Kidney (tissue), 14 donors: ENCODE data around the gene NKIRAS1. TPM values are rescaled to one million over a fixed set of nuclear protein-coding genes. Genes with fewer than 3 reads are reported as not detected.
A peak's percentile ranks its signal among the peaks of the same experiment; 100 is the strongest.

Experiments used
- DNase-seq, 5 donors: peaks; one replicate each; pipeline ENCODE4 v3.0.0-alpha.2; 2013 to 2020
- FAIRE-seq: peaks from 2 replicates; lab custom pipeline; 2012; peaks lifted over from hg19 to GRCh38; lab: Jason Lieb, UNC
- H3K27ac ChIP-seq, 2 donors: one replicate each; pipeline ENCODE4 v1.7.0; 2013; ENCODE audit warnings: low read depth in 2 of 2, low read length in 2 of 2, inconsistent platforms in 1 of 2
- H3K27me3 ChIP-seq: one replicate; pipeline ENCODE4 v1.7.1; 2013; ENCODE audit warnings: low read length, inconsistent platforms; ENCODE audit not compliant: control insufficient read depth, insufficient read depth
- H3K36me3 ChIP-seq, 3 donors: one replicate each; pipeline versions ENCODE4 v1.7.0 to v1.7.1; 2013; ENCODE audit warnings: low read length in 3 of 3, control low read depth in 1 of 3, inconsistent platforms in 1 of 3; ENCODE audit not compliant: insufficient read depth in 3 of 3, control insufficient read depth in 2 of 3
- H3K4me1 ChIP-seq, 3 donors: one replicate each; pipeline versions ENCODE4 v1.7.0 to v1.7.1; 2013; ENCODE audit warnings: low read length in 3 of 3, inconsistent platforms in 1 of 3, low read depth in 1 of 3; ENCODE audit not compliant: control insufficient read depth in 2 of 3, insufficient read depth in 2 of 3
- H3K4me3 ChIP-seq, 3 donors: one replicate each; pipeline versions ENCODE4 v1.7.0 to v1.8.1; 2013; ENCODE audit warnings: low read length in 3 of 3, control low read depth in 1 of 3, inconsistent platforms in 1 of 3
- H3K9ac ChIP-seq, 3 donors: one replicate each; pipeline versions ENCODE4 v1.7.0 to v1.7.1; 2013; ENCODE audit warnings: low read length in 3 of 3, control low read depth in 1 of 3, inconsistent platforms in 1 of 3
- H3K9me3 ChIP-seq, 3 donors: one replicate each; pipeline versions ENCODE4 v1.7.0 to v1.7.1; 2013; ENCODE audit warnings: low read length in 3 of 3, control low read depth in 1 of 3, inconsistent platforms in 1 of 3; ENCODE audit not compliant: control insufficient read depth in 2 of 3, insufficient read depth in 1 of 3
- intact Hi-C: fragments of 100-400 bp; cut with DNase I; formaldehyde crosslinking; loops from one replicate; pipeline ENCODE4 v1.11.1; 2022
- polyA plus RNA-seq: library from polyadenylated mRNA; stranded (reverse); fragments of 350-450 nt; fragmentation: Illumina TruSeq; extraction: RNeasy Lipid Tissue Mini Kit (QIAGEN cat#74804); gene quantifications from one replicate; pipeline ENCODE4 v1.2.3, GENCODE V29; 2014; ENCODE audit warnings: low read depth, low replicate concordance; ENCODE audit not compliant: insufficient read depth
- total RNA-seq: library from RNA; stranded (reverse); fragmentation: NEBNext Ultra II Directional; extraction: Animal tissue kit (Norgen Biotek cat#: 25700); gene quantifications from one replicate; pipeline ENCODE4 v1.2.1, GENCODE V29; 2021
- TF ChIP-seq, protein P1 (sequence below): IDR thresholded peaks from 3 replicates; pipeline ENCODE4 v1.5.1; 2012; ENCODE audit warnings: mild to moderate bottlenecking, moderate library complexity, borderline replicate concordance; ENCODE audit not compliant: insufficient read depth; ENCODE audit errors: extremely low read depth
- donor health status: control.
- donor health status: control.
- donor health status: control.
- donor health status: control.
- donor health status: control.
- donor health status: DM: yes; HTN: yes; CAD: no.
- donor health status: Normal renal cell carcinoma (clear cell type).

NKIRAS1 gene
- total and polyA plus RNA-seq, 2 donors from 2014 or later, result 7.1 to 17.2 TPM

DNA sequence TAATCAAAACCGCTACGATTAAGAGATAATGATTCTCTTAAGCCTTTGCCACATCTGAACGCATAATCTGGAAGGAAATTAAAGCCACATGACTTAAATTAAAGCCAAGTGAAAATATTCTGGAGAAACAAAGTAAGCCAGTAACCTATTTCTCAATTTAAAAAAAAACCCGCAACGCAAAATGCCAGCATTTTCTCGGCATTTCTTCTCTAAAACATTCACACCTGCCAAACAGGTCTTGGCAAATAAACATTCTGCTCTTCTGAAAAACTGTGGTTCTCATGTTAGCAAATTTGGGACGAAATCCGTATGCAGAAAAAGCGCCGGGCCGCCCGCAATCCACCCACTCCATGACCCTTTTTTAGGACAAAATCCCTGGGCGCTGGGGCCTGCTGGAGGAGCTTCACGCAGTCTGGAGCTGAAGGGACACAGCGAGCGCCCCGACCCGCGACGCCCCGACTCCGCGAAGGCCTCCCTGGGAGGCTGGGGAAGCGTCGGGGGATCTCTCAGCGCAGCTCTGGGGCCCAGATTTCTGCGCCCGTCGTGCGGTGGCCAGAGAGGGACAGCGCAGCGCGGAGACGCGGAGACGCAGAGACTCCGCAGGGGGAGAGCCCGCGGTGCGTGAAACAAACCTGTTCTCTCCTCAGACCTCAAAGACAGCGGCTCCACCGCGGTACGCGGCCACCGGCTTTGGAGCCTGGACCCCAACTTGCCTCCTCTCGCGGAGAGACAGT is 471 bp downstream of the NKIRAS1 start:
- FAIRE-seq, result no peak
- Histone ChIP-seq H3K36me3 (peaks cover 3 to 17% (median 7%) of the 10 kb centered on the region in 3 donors), H3K27ac (peak overlapping the region; percentile 84 to 95), H3K9ac (peak overlapping the region; percentile 89 to 97 (median 95)), H3K9me3 (no peaks in the 10 kb centered on the region), H3K4me3 (peak overlapping the region; percentile 84 to 97 (median 91)), H3K27me3 (no peaks in the 10 kb centered on the region), H3K4me1 (peaks cover 7 to 21% (median 17%) of the 10 kb centered on the region in 3 donors)
- intact Hi-C loops, result no loop called here
- TF ChIP-seq, protein P1, sequence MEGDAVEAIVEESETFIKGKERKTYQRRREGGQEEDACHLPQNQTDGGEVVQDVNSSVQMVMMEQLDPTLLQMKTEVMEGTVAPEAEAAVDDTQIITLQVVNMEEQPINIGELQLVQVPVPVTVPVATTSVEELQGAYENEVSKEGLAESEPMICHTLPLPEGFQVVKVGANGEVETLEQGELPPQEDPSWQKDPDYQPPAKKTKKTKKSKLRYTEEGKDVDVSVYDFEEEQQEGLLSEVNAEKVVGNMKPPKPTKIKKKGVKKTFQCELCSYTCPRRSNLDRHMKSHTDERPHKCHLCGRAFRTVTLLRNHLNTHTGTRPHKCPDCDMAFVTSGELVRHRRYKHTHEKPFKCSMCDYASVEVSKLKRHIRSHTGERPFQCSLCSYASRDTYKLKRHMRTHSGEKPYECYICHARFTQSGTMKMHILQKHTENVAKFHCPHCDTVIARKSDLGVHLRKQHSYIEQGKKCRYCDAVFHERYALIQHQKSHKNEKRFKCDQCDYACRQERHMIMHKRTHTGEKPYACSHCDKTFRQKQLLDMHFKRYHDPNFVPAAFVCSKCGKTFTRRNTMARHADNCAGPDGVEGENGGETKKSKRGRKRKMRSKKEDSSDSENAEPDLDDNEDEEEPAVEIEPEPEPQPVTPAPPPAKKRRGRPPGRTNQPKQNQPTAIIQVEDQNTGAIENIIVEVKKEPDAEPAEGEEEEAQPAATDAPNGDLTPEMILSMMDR, result no peak
- no peak for DNase-seq

DNA sequence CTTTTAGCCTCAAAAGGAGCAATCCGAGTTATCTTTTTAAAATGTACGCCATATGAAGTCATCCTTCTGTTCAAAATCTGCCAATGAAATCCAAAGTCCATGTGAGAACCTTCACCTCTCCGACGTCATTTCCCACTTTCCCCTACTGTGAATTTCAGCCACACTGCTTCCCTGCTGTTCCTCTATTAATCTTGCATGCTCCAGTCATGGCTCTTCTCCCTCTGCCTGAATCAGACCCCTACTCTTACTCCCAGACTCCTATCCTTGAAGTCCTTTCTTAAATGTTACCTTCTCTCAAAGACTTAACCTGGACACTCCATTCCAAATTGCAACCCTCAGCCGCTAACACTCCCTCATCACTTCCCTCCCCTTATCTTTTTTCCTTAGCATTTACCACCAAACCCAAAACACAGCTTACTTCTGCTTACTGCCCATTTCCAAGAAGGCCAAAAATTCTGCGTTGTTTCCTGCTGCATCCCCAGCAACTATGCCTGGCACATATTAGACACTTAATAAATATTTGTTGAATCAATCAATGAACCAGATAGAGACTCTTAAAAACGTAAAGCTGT is 1.2 kb downstream of the NKIRAS1 start:
- DNase-seq, result peak in 2 of 5 donors; percentile 27 to 29
- intact Hi-C loops, result no loop called here

DNA sequence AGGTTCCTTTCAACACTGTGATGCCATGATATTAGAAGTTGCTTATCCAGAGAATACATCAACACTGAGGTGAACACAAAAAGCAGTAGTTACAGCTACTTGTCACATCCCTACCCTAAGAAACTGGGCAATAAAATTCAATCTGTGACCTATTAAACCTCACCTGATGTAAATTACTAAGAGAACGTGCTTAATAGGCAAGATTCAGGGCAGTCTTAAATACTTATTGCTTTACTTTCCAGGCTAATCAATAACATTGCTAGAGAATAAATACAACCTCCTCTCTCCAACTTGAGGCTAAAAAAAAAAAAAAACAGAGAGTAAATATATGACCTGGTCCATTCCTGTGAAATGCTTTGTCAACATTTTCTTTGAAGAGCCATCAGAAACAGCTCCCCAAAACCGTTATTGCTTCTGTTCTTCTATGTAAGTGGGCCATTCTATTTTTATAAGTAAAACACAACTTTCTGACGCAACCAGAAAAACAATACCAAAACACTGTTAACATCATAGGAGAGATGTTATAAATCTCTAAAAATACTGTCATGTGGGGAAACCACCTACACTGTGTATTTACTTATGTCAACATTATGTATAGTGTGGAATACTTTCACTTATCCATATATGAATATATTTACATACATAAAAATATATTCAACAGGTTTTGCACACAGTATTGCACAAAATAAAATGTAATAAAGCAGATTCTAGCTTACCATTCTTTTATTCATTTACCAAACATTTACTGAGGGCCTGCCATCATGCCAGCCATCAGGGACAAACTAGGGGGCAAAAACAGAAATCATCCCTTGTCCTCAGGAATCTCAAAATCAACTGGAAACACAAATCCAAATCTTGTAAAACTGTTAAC is 2.7 kb downstream of the NKIRAS1 start:
- H3K27ac ChIP-seq, result no peak overlapping the region
- peaks cover 7 to 18% (median 17%) of the 10 kb centered on the region in 3 donors for H3K4me1 ChIP-seq
- H3K9me3 ChIP-seq, result no peaks in the 10 kb centered on the region
- DNase-seq (no peak), FAIRE-seq (no peak)
- intact Hi-C loops, result no loop called here
- H3K9ac ChIP-seq, result no peak overlapping the region
- no peak overlapping the region for H3K4me3 ChIP-seq
- H3K27me3 ChIP-seq, result no peaks in the 10 kb centered on the region
- TF ChIP-seq, protein P1, result no peak
- peaks cover 0 to 14% (median 6%) of the 10 kb centered on the region in 3 donors for H3K36me3 ChIP-seq

More for the DNA sequence above, 1.2 kb downstream of the NKIRAS1 start:
- Histone ChIP-seq H3K27me3 (no peaks in the 10 kb centered on the region), H3K4me1 (peaks cover 7 to 21% (median 17%) of the 10 kb centered on the region in 3 donors), H3K27ac (peak overlapping the region; percentile 37 to 63), H3K9ac (peak overlapping the region; percentile 21 to 97 (median 95)), H3K36me3 (peaks cover 3 to 19% (median 7%) of the 10 kb centered on the region in 3 donors), H3K4me3 (peak overlapping the region; percentile 84 to 97 (median 91)), H3K9me3 (no peaks in the 10 kb centered on the region)
- TF ChIP-seq, protein P1, result no peak
- no peak for FAIRE-seq
